Effector memory CD4-positive, alpha-beta T cell (primary cell): ENCODE measurements around the gene TCHP.
A peak's percentile ranks its signal among the peaks of the same experiment; 100 is the strongest.
"Not testable (repeated sequence)": the region's sequence is repeated elsewhere in the genome, so short reads cannot be mapped to it uniquely, and the experiment has no call there.

Experiments used
- DNase-seq, 3 donors: peaks; one replicate each; pipeline ENCODE4 v3.0.0-alpha.2; 2020
- H3K27ac ChIP-seq: 2 replicates; pipeline ENCODE4 v1.7.0; 2013; ENCODE audit warnings: mild to moderate bottlenecking, low read length, moderate library complexity; ENCODE audit not compliant: insufficient read depth, poor library complexity, severe bottlenecking
- H3K27me3 ChIP-seq: replicated peaks from 2 replicates; pipeline ENCODE4 v1.7.0; 2013; ENCODE audit warnings: mild to moderate bottlenecking, low read length; ENCODE audit not compliant: insufficient read depth, control insufficient read depth, poor library complexity, severe bottlenecking
- H3K36me3 ChIP-seq: 2 replicates; pipeline ENCODE4 v1.7.0; 2013; ENCODE audit warnings: mild to moderate bottlenecking, low read length, moderate library complexity; ENCODE audit not compliant: control insufficient read depth, insufficient read depth
- H3K4me1 ChIP-seq: 2 replicates; pipeline ENCODE4 v1.7.0; 2013; ENCODE audit warnings: low read length, mild to moderate bottlenecking; ENCODE audit not compliant: control insufficient read depth, insufficient read depth, poor library complexity, severe bottlenecking
- H3K4me3 ChIP-seq: 2 replicates; pipeline ENCODE4 v1.7.0; 2013; ENCODE audit warnings: low read length, low read depth, mild to moderate bottlenecking; ENCODE audit not compliant: insufficient read depth, poor library complexity, severe bottlenecking
- H3K9me3 ChIP-seq: 2 replicates; pipeline ENCODE4 v1.7.0; 2013; ENCODE audit warnings: mild to moderate bottlenecking, low read length, moderate library complexity; ENCODE audit not compliant: control insufficient read depth
- total RNA-seq, 3 donors: gene quantifications; one replicate each; lab custom pipeline; 2026; lab: John Stamatoyannopoulos, UW

TCHP gene, protein sequence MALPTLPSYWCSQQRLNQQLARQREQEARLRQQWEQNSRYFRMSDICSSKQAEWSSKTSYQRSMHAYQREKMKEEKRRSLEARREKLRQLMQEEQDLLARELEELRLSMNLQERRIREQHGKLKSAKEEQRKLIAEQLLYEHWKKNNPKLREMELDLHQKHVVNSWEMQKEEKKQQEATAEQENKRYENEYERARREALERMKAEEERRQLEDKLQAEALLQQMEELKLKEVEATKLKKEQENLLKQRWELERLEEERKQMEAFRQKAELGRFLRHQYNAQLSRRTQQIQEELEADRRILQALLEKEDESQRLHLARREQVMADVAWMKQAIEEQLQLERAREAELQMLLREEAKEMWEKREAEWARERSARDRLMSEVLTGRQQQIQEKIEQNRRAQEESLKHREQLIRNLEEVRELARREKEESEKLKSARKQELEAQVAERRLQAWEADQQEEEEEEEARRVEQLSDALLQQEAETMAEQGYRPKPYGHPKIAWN
- total RNA-seq: 24.2 to 40.5 (median 31.5) reads per million in 3 donors

DNA sequence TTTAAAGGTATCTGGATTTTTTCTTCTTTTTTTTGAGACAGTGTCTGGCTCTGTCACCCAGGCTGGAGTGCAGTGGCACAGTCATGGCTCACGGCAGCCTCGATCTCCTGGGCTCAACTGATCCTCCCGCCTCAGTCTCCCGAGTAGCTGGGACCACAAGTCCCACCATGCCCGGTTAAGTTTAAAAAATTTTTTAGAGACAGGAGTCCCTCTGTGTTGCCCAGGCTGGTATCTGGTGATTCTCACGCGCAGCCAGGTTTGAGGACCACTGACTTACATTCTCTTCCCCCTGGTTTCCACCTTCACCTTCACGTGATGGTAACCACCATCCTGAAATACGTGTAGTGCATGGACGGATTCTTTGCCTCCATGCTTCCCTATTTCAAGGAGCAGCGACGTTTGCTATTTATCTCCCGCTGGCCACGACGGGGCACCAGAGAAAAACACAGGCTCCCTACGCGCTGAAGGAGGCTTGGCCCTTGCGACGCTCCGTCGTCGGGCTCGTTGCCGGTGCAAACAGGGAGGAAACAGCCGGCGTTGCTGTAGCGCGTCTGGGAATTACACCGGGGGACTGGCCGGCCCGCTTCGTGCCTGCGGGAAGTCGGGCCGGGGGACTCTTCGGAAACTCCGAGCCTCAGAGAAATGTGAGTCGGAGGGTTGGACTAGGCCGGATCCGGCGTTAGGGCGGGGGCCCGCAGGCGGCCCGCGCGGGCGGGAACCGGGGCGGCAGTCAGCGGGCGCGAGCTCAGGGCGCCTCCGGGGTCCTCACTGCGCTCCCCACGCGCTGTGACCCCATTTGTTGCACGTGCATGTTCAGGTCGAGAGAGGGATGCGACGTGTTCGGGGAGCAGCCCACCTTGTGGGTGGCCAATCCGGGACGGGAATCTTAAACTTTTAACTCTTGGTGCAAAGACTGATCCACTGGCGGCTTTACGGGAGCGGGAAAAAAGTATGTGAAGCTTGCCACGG is at the start of gene TCHP:
TCHP (plus strand) TSS at position 492 of the 969 bp plus-strand sequence. CDS start 2,753 bp downstream, outside the sequence.
- peak within 1 kb of the TSS; percentile 62 for H3K27ac ChIP-seq
- peak within 1 kb of the TSS; percentile 79 for H3K4me3 ChIP-seq
- H3K9me3 ChIP-seq: no peaks in the 10 kb centered on the region
- peaks cover 19% of the 10 kb centered on the region for H3K36me3 ChIP-seq
- H3K4me1 ChIP-seq: peaks cover 5% of the 10 kb centered on the region
- H3K27me3 ChIP-seq: no peaks in the 10 kb centered on the region
- DNase-seq: peak; percentile 41 to 61 (median 56)

DNA sequence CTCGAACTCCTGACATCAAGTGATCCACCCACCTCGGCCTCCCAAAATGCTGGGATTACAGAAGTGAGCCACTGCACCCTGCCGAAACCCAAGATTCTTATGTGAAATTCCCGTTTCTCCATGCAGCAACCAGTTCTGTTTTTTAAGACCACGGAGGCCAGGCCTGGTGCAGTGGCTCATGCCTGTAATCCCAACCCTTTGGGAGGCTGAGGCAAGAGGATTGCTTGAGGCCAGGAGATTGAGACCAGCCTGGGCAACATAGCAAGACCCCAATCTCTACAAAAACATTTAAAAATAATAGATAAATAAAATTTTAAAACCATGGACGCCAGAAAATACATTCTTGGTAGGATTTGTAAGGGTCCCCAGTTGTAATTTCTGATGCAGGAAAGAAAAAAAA is 49.6 kb upstream of the TCHP start:
- H3K36me3 ChIP-seq: peaks cover 19% of the 10 kb centered on the region
- not testable (repeated sequence) for H3K27ac ChIP-seq, H3K4me3 ChIP-seq, H3K9me3 ChIP-seq, DNase-seq, H3K27me3 ChIP-seq, H3K4me1 ChIP-seq

DNA sequence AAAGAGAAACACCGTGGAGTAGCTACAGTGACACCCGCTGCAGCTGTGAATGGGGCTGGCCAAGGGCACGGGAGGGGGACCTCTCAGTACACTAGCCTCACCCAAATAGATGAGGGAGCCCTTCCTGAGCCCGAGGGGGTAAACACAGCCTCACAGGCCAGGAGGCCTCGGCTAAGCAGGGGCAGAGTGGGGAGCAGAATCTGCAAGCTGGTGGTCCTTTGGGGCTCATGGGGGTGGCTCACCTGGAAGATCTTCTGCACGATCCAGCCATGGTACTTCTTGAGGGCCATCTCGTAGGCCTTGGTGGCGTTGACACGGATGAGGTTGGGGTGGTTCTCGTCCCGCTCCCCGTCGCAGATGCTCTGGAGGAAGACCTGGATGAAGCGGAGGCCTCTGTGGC is 44.7 kb upstream of the TCHP start:
- Histone ChIP-seq H3K4me3 (no peak overlapping the region), H3K36me3 (peaks cover 41% of the 10 kb centered on the region), H3K9me3 (no peaks in the 10 kb centered on the region), H3K27ac (no peak overlapping the region), H3K4me1 (no peaks in the 10 kb centered on the region), H3K27me3 (no peaks in the 10 kb centered on the region)
- DNase-seq: no peak

DNA sequence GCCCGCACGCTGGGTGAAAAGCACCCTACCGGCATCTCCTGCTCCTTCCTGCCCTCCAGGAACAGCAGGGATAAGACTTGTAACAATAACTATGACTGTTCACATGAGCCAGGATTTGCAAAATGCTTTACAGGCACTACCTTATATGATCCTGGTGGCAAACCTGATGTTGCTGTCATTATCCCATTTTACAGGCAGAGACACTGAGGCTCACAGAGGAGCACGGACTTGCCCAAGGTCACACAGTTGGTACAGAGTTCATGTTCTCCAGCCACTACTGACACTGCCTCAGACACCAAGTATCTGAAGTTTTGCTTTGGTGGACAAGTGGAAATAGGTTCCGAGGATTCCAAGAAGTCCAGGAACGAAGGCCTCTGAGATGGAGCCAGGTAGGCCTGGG is 42.4 kb upstream of the TCHP start:
- H3K36me3 ChIP-seq: peaks cover 43% of the 10 kb centered on the region
- H3K4me3 ChIP-seq: no peak overlapping the region
- no peak overlapping the region for H3K27ac ChIP-seq
- no peaks in the 10 kb centered on the region for H3K4me1 ChIP-seq
- no peaks in the 10 kb centered on the region for H3K9me3 ChIP-seq
- no peak for DNase-seq
- H3K27me3 ChIP-seq: no peaks in the 10 kb centered on the region

DNA sequence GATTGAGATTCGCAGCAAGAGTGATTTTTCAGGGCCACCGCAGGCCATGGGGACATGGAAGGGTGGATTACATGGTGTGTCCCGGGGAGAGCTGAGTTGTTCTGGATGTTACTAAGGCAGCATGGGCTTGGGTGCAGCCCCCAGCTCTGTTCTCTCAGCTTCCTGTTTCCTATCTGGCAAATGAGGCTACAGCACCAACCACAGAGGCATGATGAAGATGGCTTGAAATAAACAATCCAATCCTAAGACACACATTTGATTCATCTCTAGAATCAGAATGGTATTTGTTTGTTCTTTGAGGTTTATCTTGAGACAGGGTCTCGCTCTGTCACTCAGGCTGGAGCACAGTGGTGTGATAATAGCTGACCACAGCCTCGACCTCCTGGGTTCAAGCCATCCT is 41.3 kb upstream of the TCHP start:
- peaks cover 40% of the 10 kb centered on the region for H3K36me3 ChIP-seq
- no peaks in the 10 kb centered on the region for H3K27me3 ChIP-seq
- H3K4me3 ChIP-seq: no peak overlapping the region

DNA sequence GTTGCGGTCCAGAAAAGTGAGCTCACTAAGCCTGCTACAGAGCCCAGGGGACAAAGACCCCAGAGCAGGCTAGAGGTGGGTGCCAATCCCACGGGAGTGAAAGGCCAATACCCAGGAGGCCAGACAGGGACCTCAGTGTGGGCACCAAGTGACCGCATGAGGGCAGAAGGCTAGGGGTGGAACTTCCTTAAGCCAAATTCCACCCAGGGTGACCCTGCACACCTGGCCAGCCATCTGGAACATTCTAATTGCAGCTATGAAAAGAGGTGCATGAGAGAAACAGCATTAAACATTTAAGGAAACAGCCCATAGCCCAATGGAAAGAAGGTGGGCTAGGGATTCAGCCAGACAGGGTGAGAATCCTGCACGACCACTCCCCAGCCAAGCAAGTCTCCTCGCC is 39.1 kb upstream of the TCHP start:
- Histone ChIP-seq H3K27ac (no peak overlapping the region), H3K9me3 (no peaks in the 10 kb centered on the region), H3K4me3 (no peak overlapping the region), H3K27me3 (no peaks in the 10 kb centered on the region), H3K4me1 (no peaks in the 10 kb centered on the region), H3K36me3 (peaks cover 25% of the 10 kb centered on the region)
- no peak for DNase-seq

More for the DNA sequence above, 41.3 kb upstream of the TCHP start:
- Histone ChIP-seq H3K27ac (no peak overlapping the region), H3K9me3 (no peaks in the 10 kb centered on the region), H3K4me1 (no peaks in the 10 kb centered on the region)
- DNase-seq: no peak

DNA sequence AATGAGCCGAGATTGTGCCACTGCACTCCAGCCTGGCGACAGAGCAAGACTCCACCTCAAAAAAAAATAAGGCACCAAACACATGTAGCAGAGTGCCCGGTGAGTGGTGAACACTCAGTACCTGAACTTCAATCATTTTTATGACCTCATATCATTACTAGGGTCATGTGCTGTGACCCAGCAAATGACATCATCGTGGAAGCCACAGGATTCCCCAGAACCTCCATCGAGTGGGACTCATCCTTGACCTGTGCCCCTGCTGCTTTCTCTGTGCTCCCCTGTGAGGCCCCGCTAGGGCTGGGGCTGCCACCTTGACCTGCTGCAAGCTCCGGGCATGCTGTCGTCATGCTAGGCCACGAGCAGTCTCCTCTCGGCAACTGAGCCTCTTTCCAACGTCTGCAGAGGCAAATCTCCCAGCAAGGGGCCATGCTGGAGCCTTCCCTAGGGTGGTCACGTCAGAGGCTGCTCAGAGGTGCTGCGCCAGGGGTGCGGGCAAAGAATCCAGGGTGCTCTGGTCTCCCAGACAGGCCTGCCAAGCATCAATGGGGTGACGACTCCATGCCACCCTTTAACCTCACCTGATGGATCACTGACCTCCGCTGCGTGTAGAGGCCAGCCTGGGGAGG is 38.3 kb upstream of the TCHP start:
- Histone ChIP-seq H3K27ac (no peak overlapping the region), H3K9me3 (no peaks in the 10 kb centered on the region), H3K36me3 (peaks cover 20% of the 10 kb centered on the region), H3K4me1 (no peaks in the 10 kb centered on the region), H3K27me3 (no peaks in the 10 kb centered on the region), H3K4me3 (no peak overlapping the region)
- DNase-seq: no peak

DNA sequence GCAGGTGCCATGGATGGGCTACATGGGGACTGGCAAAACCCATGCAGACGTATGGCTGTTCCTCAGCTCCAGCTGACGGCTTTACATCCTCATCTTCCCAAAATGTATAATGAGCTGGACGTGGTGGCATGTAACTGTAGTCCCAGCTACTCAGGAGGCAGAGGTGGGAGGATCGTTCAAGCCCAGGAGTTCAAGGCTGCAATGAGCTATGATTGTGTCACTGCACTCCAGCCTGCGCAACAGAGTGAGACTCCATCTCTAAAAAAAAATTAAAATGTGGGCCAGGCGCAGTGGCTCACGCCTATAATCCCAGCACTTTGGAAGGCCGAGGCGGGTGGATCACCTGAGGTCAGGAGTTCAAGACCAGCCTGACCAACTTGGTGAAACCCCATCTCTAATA is 37.6 kb upstream of the TCHP start:
- not testable (repeated sequence) for H3K9me3 ChIP-seq, DNase-seq, H3K27me3 ChIP-seq, H3K4me3 ChIP-seq, H3K4me1 ChIP-seq, H3K27ac ChIP-seq
- H3K36me3 ChIP-seq: peaks cover 13% of the 10 kb centered on the region

DNA sequence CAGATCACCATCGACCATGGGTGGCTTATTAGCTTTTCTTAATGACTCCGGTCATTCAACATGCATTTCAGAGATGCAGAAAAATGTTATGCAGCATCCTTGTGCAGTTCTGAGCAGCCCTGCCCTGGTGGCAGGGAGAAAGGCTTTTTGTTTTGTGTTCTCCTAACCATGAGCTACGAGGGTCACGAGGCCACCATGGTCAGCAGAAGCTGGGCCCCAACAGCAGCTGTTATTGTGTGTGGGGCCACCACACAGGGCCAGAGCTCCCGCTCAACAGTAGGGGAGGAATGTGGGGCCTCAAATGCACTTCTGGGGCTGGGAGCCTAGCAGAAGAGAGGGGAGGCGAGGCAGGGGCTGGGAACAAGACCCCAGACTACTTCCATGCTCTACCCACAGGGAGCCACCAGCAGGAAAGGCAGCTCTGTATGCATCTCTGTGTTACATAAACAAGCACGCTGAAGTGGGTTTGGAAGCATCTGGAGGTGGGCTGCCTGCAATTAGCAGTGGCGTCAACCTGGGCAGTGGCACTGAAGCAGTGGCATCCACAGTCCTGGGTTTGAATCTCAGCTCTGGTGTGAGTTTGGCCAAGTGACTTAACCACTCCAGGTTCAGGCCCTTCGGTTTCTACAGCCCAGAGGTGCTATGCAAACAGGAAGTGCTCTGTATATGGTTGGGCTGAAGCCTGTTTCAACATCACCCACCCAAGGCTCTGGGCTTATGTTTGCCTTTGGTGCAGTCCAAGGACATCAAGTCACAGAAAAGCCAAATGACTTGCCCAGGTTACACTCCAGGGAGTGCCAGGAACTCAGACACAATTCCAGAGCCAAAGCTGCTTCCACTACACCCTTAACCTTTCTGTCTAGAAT is 36.0 kb upstream of the TCHP start:
- Histone ChIP-seq H3K36me3 (peaks cover 7% of the 10 kb centered on the region), H3K9me3 (no peaks in the 10 kb centered on the region), H3K4me3 (no peak overlapping the region), H3K4me1 (no peaks in the 10 kb centered on the region), H3K27ac (no peak overlapping the region), H3K27me3 (no peaks in the 10 kb centered on the region)
- DNase-seq: no peak
